ENCODE results near the gene P3H4.

P3H4 gene

GRCh38 chr17:41794540-41794975, 17.2 kb downstream of the P3H4 start:
- Histone ChIP-seq H3K27me3 (ENCODE audit: control insufficient read depth in 5 of 5, insufficient read depth in 4 of 5, low read length in 5 of 5) (no peaks in the 10 kb centered on the region), H3K9me3 (ENCODE audit: control insufficient read depth in 5 of 5, low read length in 5 of 5) (no peaks in the 10 kb centered on the region), H3K27ac (ENCODE audit: low read depth, low read length) (no peak overlapping the region), H3K9ac (ENCODE audit: low read length in 5 of 5) (no peak overlapping the region), H3K4me3 (ENCODE audit: low read depth in 1 of 5, low read length in 5 of 5) (no peak overlapping the region), H3K4me1 (ENCODE audit: control insufficient read depth in 5 of 5, insufficient read depth in 5 of 5, low read length in 5 of 5) (peaks cover 0 to 11% (median 8%) of the 10 kb centered on the region in 5 donors), H3K36me3 (ENCODE audit: control insufficient read depth in 5 of 5, insufficient read depth in 5 of 5, low read length in 5 of 5) (no peaks in the 10 kb centered on the region)

GRCh38 chr17:41793784-41794539, 17.8 kb downstream of the P3H4 start:
- no peak overlapping the region for H3K4me3 ChIP-seq (ENCODE audit: low read depth in 1 of 5, low read length in 5 of 5)
- H3K9ac ChIP-seq (ENCODE audit: low read length in 5 of 5): peak overlapping the region in 1 of 5 donors; percentile 37
- no peaks in the 10 kb centered on the region for H3K9me3 ChIP-seq (ENCODE audit: control insufficient read depth in 5 of 5, low read length in 5 of 5)
- H3K27ac ChIP-seq (ENCODE audit: low read depth, low read length): no peak overlapping the region
- H3K36me3 ChIP-seq (ENCODE audit: control insufficient read depth in 5 of 5, insufficient read depth in 5 of 5, low read length in 5 of 5): no peaks in the 10 kb centered on the region
- H3K27me3 ChIP-seq (ENCODE audit: control insufficient read depth in 5 of 5, insufficient read depth in 4 of 5, low read length in 5 of 5): no peaks in the 10 kb centered on the region
- peaks cover 0 to 11% (median 8%) of the 10 kb centered on the region in 5 donors for H3K4me1 ChIP-seq (ENCODE audit: control insufficient read depth in 5 of 5, insufficient read depth in 5 of 5, low read length in 5 of 5)

DNA sequence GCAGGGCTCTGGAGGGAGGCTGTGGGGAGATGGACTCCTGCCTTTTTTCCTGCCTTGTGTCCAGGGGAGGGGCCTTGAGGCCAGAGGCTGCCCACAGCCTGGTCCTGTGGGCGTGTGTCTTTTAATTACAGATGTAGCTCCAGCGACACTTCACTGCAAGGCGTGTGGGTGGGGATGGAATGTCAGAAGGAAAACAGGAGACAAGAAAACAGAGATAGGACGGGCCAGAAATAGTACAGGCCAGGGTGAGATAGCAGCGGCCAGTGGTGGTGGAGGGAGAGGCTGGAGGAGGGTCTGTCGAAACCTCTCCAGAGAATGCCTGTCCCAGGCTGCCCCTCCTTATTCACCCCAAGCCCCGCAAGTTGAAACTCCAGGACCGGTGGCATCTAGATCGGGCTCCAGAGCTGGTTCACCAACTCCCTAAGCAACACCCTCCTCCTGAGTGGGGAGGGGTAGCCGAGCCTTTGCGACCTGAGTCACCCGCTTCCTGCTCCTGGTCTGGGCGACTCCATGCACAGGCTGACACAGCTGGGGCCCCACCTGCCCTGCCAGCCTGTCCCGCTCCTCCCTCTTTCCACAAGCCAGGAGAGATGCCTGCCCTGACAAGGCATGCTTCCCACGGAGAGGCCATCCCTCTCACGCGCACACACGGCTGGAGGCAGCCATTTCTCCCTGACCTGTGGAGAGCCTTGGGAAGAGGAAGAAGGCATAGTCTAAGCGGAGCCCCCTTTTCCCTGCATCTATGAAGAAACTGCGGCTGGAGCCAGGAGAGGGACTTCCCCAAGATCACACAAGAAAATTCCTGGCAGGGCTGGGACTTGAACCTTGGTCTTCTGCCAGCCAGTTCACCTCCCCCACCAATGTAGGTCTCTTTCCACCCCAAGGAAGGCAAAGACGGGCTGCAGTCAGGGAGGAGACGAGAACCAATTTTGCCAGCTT, 18.6 kb downstream of the P3H4 start:
- Histone ChIP-seq H3K9ac (ENCODE audit: low read length in 5 of 5) (peak overlapping the region in 1 of 5 donors; percentile 37), H3K9me3 (ENCODE audit: control insufficient read depth in 5 of 5, low read length in 5 of 5) (no peaks in the 10 kb centered on the region), H3K27ac (ENCODE audit: low read depth, low read length) (no peak overlapping the region), H3K27me3 (ENCODE audit: control insufficient read depth in 5 of 5, insufficient read depth in 4 of 5, low read length in 5 of 5) (no peaks in the 10 kb centered on the region), H3K4me1 (ENCODE audit: control insufficient read depth in 5 of 5, insufficient read depth in 5 of 5, low read length in 5 of 5) (peaks cover 0 to 11% (median 8%) of the 10 kb centered on the region in 5 donors), H3K36me3 (ENCODE audit: control insufficient read depth in 5 of 5, insufficient read depth in 5 of 5, low read length in 5 of 5) (no peaks in the 10 kb centered on the region), H3K4me3 (ENCODE audit: low read depth in 1 of 5, low read length in 5 of 5) (no peak overlapping the region)

DNA sequence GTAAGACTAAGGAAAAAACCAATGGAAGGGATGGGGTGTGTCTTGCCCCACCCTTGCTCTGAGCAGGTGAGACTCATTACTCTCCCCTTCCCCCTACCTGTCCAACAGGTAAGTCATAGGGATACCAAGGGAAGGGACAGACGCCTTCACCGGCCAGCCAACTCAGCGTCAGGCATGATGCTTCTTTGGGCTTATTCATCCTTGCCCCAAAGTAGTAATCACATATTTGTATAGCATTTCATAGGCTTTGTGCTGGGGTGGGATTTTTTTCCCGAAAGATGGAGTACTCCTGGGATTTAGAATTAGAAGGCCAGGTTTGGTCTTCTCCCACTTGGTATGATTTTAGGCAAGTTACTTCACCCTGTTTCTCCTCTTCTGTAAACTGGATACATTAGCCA, 24.7 kb downstream of the P3H4 start:
- H3K27me3 ChIP-seq (ENCODE audit: control insufficient read depth in 5 of 5, insufficient read depth in 4 of 5, low read length in 5 of 5): no peaks in the 10 kb centered on the region
- H3K4me3 ChIP-seq (ENCODE audit: low read depth in 1 of 5, low read length in 5 of 5): peak overlapping the region in 2 of 5 donors; percentile 4 to 42
- H3K4me1 ChIP-seq (ENCODE audit: control insufficient read depth in 5 of 5, insufficient read depth in 5 of 5, low read length in 5 of 5): peaks cover 2 to 43% (median 34%) of the 10 kb centered on the region in 5 donors
- no peaks in the 10 kb centered on the region for H3K36me3 ChIP-seq (ENCODE audit: control insufficient read depth in 5 of 5, insufficient read depth in 5 of 5, low read length in 5 of 5)
- H3K9me3 ChIP-seq (ENCODE audit: control insufficient read depth in 5 of 5, low read length in 5 of 5): no peaks in the 10 kb centered on the region
- H3K27ac ChIP-seq (ENCODE audit: low read depth, low read length): no peak overlapping the region
- no peak overlapping the region for H3K9ac ChIP-seq (ENCODE audit: low read length in 5 of 5)

DNA sequence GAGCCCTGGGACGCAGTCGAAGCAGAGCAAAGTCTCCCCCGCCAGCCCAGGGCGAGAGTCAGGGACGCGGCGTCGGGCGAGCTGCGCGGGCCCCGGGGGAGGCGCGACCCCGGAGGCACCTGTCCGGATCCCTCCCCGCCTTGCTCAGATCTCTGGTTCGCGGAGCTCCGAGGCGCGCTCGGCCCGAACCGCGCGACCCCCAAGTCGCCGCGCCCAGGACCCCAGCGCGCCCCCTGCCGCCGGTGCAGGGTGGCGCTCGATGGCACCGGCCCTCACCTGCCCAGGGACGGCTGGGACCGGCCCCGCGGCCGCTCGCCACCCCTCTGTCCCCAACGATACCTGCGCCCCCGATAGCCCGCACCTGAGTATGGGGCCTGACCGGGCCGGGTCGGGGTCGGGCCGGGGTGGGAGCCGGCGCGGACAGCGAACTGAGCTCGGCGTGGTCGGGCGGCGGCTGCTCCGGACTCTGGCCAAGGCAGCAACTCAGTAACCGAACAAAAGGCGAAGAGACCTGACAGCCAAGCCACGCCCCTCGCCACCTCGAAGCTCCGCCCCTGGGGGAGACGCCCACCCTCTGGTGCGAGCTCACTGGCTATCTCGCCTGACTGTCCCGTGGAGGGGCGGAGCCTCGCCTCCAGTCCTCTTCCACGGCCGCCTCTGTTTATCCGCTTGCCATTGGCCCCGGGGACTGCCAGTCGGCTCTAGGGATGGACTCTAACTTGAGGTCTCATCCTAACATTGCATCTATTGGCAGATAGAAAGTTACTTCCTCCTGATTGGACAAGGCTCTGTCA, 25.3 kb downstream of the P3H4 start, which contains the start of gene JUP:
Gene JUP, minus strand, starts transcription at position 485 of the 794 bp plus-strand sequence. CDS start 14,857 bp downstream, outside the sequence.
- peaks cover 5 to 49% (median 39%) of the 10 kb centered on the region in 5 donors for H3K4me1 ChIP-seq (ENCODE audit: control insufficient read depth in 5 of 5, insufficient read depth in 5 of 5, low read length in 5 of 5)
- H3K27me3 ChIP-seq (ENCODE audit: control insufficient read depth in 5 of 5, insufficient read depth in 4 of 5, low read length in 5 of 5): no peaks in the 10 kb centered on the region
- peak within 1 kb of the TSS; percentile 53 to 84 (median 80) for H3K4me3 ChIP-seq (ENCODE audit: low read depth in 1 of 5, low read length in 5 of 5)
- peak within 1 kb of the TSS in 4 of 5 donors; percentile 63 to 84 (median 72) for H3K9ac ChIP-seq (ENCODE audit: low read length in 5 of 5)
- peak within 1 kb of the TSS; percentile 57 for H3K27ac ChIP-seq (ENCODE audit: low read depth, low read length)
- H3K36me3 ChIP-seq (ENCODE audit: control insufficient read depth in 5 of 5, insufficient read depth in 5 of 5, low read length in 5 of 5): no peaks in the 10 kb centered on the region
- H3K9me3 ChIP-seq (ENCODE audit: control insufficient read depth in 5 of 5, low read length in 5 of 5): no peaks in the 10 kb centered on the region

DNA sequence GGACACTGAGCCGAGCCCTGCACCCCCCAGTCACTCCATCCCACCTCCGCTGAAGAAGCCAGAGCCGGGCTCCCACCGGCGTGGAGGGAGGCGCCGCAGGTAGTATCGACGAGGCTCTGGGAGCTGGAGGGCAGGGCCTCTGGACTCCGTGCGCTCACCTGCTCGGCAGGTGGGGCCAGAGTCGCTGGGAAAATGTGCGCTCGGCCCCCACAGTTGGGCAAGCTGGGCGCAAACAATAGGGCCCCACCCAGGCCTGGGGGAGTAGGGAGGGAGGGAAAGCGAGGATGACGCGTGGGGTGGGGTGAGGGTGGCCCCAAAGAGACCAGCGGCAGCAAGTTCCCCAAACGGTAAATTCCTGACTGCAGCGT, 25.9 kb downstream of the P3H4 start:
- Histone ChIP-seq H3K36me3 (ENCODE audit: control insufficient read depth in 5 of 5, insufficient read depth in 5 of 5, low read length in 5 of 5) (no peaks in the 10 kb centered on the region), H3K27ac (ENCODE audit: low read depth, low read length) (peak overlapping the region; percentile 57), H3K4me3 (ENCODE audit: low read depth in 1 of 5, low read length in 5 of 5) (peak overlapping the region; percentile 53 to 84 (median 80)), H3K9me3 (ENCODE audit: control insufficient read depth in 5 of 5, low read length in 5 of 5) (no peaks in the 10 kb centered on the region), H3K4me1 (ENCODE audit: control insufficient read depth in 5 of 5, insufficient read depth in 5 of 5, low read length in 5 of 5) (peaks cover 7 to 53% (median 42%) of the 10 kb centered on the region in 5 donors), H3K27me3 (ENCODE audit: control insufficient read depth in 5 of 5, insufficient read depth in 4 of 5, low read length in 5 of 5) (no peaks in the 10 kb centered on the region), H3K9ac (ENCODE audit: low read length in 5 of 5) (peak overlapping the region in 4 of 5 donors; percentile 63 to 84 (median 72))

DNA sequence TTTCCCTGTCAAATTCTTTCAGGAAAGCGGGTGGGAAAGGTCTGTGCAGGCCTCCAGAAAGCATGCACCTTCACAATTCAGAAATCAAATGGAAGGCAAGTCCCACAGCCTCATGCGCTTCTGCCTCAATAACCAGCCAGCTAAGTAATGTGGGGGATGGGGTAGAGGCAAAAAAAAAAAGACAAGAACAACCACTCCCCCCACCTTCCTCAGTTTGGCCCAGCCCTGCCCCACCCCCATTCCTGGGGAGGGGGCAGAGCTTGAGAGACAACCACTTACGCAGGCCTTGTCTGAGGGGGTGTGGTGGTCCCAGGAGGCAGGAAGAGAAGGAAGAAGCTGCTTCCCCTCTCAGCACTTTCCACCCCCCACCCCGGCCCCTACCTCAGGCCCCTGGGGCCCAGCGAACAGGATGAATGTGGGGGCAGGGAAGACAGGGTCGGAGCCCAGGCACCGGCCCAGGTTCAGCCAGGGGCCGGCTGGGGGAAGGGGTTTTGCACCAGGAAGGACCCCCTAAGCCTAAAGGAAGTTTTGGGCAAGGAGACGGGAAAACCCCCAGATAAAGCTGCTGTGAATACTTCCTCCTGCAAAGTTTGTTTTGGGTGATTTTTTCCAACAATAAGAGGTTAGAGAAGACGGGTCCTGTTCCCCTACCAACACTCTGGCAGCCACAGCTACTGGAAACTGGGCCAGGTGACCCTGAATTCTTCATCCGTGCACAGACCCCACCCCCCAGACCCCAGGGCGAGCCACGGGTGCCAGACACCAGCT, 26.5 kb downstream of the P3H4 start:
- H3K27me3 ChIP-seq (ENCODE audit: control insufficient read depth in 5 of 5, insufficient read depth in 4 of 5, low read length in 5 of 5): no peaks in the 10 kb centered on the region
- H3K4me3 ChIP-seq (ENCODE audit: low read depth in 1 of 5, low read length in 5 of 5): peak overlapping the region; percentile 53 to 84 (median 80)
- peak overlapping the region; percentile 57 for H3K27ac ChIP-seq (ENCODE audit: low read depth, low read length)
- peak overlapping the region in 4 of 5 donors; percentile 63 to 84 (median 72) for H3K9ac ChIP-seq (ENCODE audit: low read length in 5 of 5)
- no peaks in the 10 kb centered on the region for H3K36me3 ChIP-seq (ENCODE audit: control insufficient read depth in 5 of 5, insufficient read depth in 5 of 5, low read length in 5 of 5)
- H3K9me3 ChIP-seq (ENCODE audit: control insufficient read depth in 5 of 5, low read length in 5 of 5): no peaks in the 10 kb centered on the region
- peaks cover 7 to 53% (median 42%) of the 10 kb centered on the region in 5 donors for H3K4me1 ChIP-seq (ENCODE audit: control insufficient read depth in 5 of 5, insufficient read depth in 5 of 5, low read length in 5 of 5)

GRCh38 chr17:41784207-41784744, 27.5 kb downstream of the P3H4 start:
- H3K27me3 ChIP-seq (ENCODE audit: control insufficient read depth in 5 of 5, insufficient read depth in 4 of 5, low read length in 5 of 5): no peaks in the 10 kb centered on the region
- H3K27ac ChIP-seq (ENCODE audit: low read depth, low read length): peak overlapping the region; percentile 57
- no peaks in the 10 kb centered on the region for H3K36me3 ChIP-seq (ENCODE audit: control insufficient read depth in 5 of 5, insufficient read depth in 5 of 5, low read length in 5 of 5)
- peak overlapping the region in 2 of 5 donors; percentile 28 to 39 for H3K9ac ChIP-seq (ENCODE audit: low read length in 5 of 5)
- H3K4me3 ChIP-seq (ENCODE audit: low read depth in 1 of 5, low read length in 5 of 5): peak overlapping the region in 4 of 5 donors; percentile 12 to 80 (median 55)
- peaks cover 7 to 62% (median 45%) of the 10 kb centered on the region in 5 donors for H3K4me1 ChIP-seq (ENCODE audit: control insufficient read depth in 5 of 5, insufficient read depth in 5 of 5, low read length in 5 of 5)
- no peaks in the 10 kb centered on the region for H3K9me3 ChIP-seq (ENCODE audit: control insufficient read depth in 5 of 5, low read length in 5 of 5)

Measured in subcutaneous abdominal adipose tissue (tissue), 5 donors.